Breast epithelium (tissue), 4 donors: ENCODE measurements around the gene RAB6A. TPM values are rescaled to one million over a fixed set of nuclear protein-coding genes. Genes with fewer than 3 reads are reported as not detected.
"Not testable (repeated sequence)": the region's sequence is repeated elsewhere in the genome, so short reads cannot be mapped to it uniquely, and the experiment has no call there.

Experiments used
- DNase-seq, 2 donors: peaks; one replicate each; pipeline ENCODE4 v3.0.0-alpha.2; 2019; ENCODE audit warnings: low spot score in 2 of 2
- H3K27ac ChIP-seq, 2 donors: fragments of 200-600 bp; sonication (generic) in 1 of 2; one replicate each; pipeline ENCODE4 v1.5.1; 2016 to 2019; ENCODE audit warnings: mild to moderate bottlenecking in 1 of 2
- H3K27me3 ChIP-seq, 2 donors: fragments of 200-600 bp; sonication (generic) in 1 of 2; one replicate each; pipeline versions ENCODE4 v1.5.1 to v1.6.0; 2017 to 2019; ENCODE audit warnings: control low read depth in 1 of 2, mild to moderate bottlenecking in 1 of 2
- H3K36me3 ChIP-seq: fragments of 200-600 bp; one replicate; pipeline ENCODE4 v1.5.1; 2019
- H3K4me1 ChIP-seq, 2 donors: fragments of 200-600 bp; sonication (generic); one replicate each; pipeline ENCODE4 v1.5.1; 2016 to 2019; ENCODE audit warnings: control low read depth in 1 of 2
- H3K4me3 ChIP-seq, 3 donors: fragments of 200-600 bp; sonication (generic); 1 replicate in 2 of 3; 2 replicates in 1 of 3; pipeline ENCODE4 v1.5.1; 2016 to 2019; ENCODE audit warnings: mild to moderate bottlenecking in 3 of 3, moderate library complexity in 2 of 3
- H3K9me3 ChIP-seq, 2 donors: fragments of 200-600 bp; sonication (generic) in 1 of 2; one replicate each; pipeline ENCODE4 v1.5.1; 2016 to 2019; ENCODE audit warnings: control low read depth in 1 of 2
- POLR2A ChIP-seq: fragments of 450-650 bp; IDR thresholded peaks from one replicate; pipeline ENCODE4 v1.6.1; 2016; ENCODE audit warnings: antibody characterized with exemption, mild to moderate bottlenecking, moderate library complexity
- POLR2AphosphoS5 ChIP-seq, 3 donors: sonication (generic); formaldehyde crosslinking; IDR thresholded peaks; one replicate each; pipeline ENCODE4 v1.6.1; 2017; ENCODE audit warnings: antibody characterized with exemption in 3 of 3
- intact Hi-C: fragments of 100-400 bp; cut with DNase I; formaldehyde crosslinking; loops from one replicate; pipeline ENCODE4 v1.15.1; 2023; ENCODE audit warnings: low total_unique reads
- total RNA-seq, 3 donors: library from RNA; depleted of rRNA; stranded (reverse); fragments of >200 nt; gene quantifications; one replicate each; pipeline ENCODE4 v1.1.0, GENCODE V29; 2016
- TF ChIP-seq, protein P1 (sequence below), 3 donors: fragments of 450-650 bp; IDR thresholded peaks; one replicate each; pipeline ENCODE4 v1.5.1; 2016 to 2017; ENCODE audit warnings: antibody characterized with exemption in 3 of 3, mild to moderate bottlenecking in 3 of 3, moderate library complexity in 3 of 3

RAB6A gene
- total RNA-seq, 3 donors from 2014 or later, result 79.6 to 119 (median 102) TPM

DNA sequence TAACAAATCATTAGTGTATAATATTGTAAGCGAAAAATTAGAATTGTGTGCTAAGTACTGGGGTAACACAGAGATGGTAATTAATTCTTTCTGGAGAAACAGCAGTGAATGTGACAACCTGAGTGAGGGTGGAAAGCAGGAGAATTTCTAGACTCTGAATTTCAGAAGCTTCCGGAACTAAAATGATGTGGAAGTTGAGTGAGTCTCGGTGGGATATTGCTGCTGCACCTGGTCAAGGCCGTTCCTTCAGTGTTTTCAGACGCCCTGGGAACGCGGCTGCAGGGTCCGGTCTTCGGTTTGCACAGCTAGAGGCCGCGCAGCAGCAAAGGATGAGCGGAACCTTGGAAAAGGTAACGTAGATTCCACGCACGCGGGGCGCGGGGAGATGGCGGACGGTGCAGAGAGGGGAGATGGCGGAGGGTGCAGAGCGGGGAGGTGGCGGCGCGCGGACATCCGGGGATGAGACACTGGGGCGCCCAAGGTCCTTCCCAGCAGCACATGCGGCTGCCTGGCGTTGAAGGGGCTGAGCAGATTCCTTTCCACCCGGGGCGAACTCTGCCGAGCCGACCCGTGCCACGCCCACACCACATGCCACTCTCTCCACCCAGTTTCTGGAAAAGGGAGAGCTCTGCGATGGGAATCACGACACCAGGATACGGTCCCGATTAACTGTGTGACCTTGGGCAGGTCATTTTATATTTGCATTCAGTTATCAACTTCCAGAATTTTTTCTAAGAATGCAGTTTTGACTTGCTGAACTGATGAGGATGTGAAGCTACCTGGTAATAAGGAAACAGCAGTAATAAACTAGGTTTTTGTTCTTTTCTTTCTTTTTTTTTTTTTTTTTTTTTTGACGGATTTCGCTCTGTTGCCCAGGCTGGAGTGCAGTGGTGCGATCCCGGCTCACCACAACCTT lies 27.0 kb upstream of the RAB6A start, which contains the start of gene MRPL48:
Gene MRPL48, plus strand, starts transcription at position 232 of the 916 bp plus-strand sequence. Its CDS starts 98 bp downstream, at position 330.
- Histone ChIP-seq H3K36me3 (no peaks in the 10 kb centered on the region), H3K4me3 (peak within 1 kb of the TSS; percentile 63 to 92 (median 68)), H3K27me3 (no peaks in the 10 kb centered on the region), H3K27ac (peak within 1 kb of the TSS; percentile 63 to 90), H3K4me1 (peaks cover 0 to 6% of the 10 kb centered on the region in 2 donors), H3K9me3 (no peaks in the 10 kb centered on the region)
- intact Hi-C loops, result no loop called here
- DNase-seq, result peak; percentile 77 to 88
- peak; percentile 71 to 93 (median 82) for TF ChIP-seq POLR2AphosphoS5 (IDR thresholded peaks at IDR 0.05)
- TF ChIP-seq, protein P1, sequence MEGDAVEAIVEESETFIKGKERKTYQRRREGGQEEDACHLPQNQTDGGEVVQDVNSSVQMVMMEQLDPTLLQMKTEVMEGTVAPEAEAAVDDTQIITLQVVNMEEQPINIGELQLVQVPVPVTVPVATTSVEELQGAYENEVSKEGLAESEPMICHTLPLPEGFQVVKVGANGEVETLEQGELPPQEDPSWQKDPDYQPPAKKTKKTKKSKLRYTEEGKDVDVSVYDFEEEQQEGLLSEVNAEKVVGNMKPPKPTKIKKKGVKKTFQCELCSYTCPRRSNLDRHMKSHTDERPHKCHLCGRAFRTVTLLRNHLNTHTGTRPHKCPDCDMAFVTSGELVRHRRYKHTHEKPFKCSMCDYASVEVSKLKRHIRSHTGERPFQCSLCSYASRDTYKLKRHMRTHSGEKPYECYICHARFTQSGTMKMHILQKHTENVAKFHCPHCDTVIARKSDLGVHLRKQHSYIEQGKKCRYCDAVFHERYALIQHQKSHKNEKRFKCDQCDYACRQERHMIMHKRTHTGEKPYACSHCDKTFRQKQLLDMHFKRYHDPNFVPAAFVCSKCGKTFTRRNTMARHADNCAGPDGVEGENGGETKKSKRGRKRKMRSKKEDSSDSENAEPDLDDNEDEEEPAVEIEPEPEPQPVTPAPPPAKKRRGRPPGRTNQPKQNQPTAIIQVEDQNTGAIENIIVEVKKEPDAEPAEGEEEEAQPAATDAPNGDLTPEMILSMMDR (IDR thresholded peaks at IDR 0.05), result no peak

DNA sequence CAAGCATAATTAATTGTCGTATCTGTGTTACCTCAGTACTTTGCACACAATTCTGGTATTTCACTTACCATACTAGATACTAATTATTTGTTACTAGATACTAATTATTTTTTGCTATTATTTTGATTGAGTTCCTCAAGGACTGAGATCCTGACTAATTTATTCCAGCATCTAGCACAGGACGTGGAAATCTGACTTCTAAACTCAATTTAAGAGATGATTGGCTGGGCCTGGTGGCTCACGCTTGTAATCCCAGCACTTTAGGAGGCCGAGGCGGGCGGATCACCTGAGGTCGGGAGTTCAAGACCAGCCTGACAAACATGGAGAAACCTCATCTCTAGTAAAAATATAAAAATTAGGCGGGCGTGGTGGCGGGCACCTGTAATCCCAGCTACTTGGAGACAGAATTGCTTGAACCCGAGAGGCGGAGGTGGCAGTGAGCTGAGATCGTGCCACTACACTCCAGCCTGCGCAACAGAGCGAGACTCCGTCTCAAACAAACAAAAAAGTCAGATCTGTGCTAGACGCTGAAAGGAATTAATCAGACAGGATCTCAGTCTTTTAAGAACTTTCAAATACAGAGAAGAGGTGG lies 26.3 kb upstream of the RAB6A start:
- Histone ChIP-seq H3K36me3 (no peaks in the 10 kb centered on the region), H3K27me3 (no peaks in the 10 kb centered on the region), H3K4me3 (peak overlapping the region; percentile 63 to 92 (median 68)), H3K27ac (peak overlapping the region; percentile 63 to 90), H3K4me1 (peaks cover 0 to 6% of the 10 kb centered on the region in 2 donors), H3K9me3 (no peaks in the 10 kb centered on the region)
- DNase-seq, result no peak
- TF ChIP-seq, protein P1 (IDR thresholded peaks at IDR 0.05), result no peak
- TF ChIP-seq POLR2AphosphoS5 (IDR thresholded peaks at IDR 0.05), result no peak
- TF ChIP-seq POLR2A, result no peak
- intact Hi-C loops, result no loop called here

DNA sequence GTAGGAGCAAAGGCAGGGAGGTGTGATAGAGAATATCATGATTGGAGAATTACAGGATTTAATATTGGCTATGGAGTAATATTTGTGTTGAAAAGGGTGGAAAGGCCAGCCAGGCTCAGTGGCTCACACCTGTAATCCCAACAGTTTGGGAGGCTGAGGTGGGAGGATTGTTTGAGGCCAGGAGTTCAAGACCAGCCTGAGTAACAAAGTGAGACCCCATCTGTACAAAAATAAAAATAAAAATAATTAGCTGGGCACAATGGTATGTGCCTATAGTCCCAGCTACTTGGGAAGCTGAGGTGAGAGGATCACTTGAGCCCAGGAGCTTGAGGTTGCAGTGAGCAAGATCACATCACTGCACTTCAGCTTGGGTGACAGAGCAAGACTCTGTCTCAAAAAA lies 24.6 kb upstream of the RAB6A start:
- H3K27ac ChIP-seq, H3K4me1 ChIP-seq, H3K27me3 ChIP-seq, H3K9me3 ChIP-seq, H3K4me3 ChIP-seq, H3K36me3 ChIP-seq, intact Hi-C loops, DNase-seq: not testable (repeated sequence)

DNA sequence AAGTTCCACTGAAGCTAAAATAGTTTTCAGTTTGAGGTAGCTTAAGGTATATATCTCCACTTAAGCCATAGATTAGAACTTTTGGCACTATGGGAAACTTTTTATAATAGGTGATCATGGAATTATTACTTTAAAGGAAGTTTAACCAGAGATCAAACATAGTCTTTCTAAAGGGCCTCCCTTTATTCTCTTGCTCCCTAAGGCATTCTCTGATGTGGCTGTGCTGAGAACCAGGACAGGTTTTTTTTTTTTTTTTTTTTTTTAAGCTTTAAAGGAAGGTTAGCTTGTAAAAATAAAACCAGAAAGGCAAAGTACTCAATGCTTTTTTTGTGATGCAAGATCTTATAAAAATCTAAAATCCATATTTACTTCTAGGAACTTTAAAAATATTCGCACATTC lies 23.9 kb upstream of the RAB6A start:
- no peaks in the 10 kb centered on the region for H3K9me3 ChIP-seq
- TF ChIP-seq POLR2A, result no peak

DNA sequence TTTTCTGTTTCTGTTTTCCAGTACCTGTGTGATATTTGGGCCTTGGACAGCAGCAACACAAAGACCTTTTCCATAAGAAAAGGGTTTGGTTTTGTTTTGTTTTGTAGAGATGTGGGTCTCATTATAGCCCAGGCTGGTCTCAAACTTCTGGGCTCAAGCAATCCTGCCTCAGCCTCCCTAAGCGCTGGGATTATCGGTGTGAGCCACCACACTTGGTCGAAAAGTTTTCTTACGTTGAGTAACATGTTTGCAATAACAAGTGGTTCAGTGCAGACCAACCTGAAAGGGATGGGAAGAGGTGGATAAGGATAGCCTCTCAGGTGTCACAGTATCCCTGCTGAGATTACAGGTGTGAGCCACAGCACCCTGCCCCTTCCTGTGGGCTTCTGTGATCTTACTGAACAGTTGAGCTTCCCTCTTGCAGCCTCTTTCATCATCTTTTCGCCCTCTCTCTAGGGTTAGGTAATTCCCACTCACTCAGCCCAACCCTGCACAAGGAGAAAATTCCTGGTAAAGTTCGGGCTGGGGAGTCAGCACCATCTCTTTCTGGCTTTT lies 23.3 kb upstream of the RAB6A start:
- TF ChIP-seq, protein P1 (IDR thresholded peaks at IDR 0.05), result no peak
- TF ChIP-seq POLR2A (no peak), POLR2AphosphoS5 (IDR thresholded peaks at IDR 0.05) (no peak)
- H3K9me3 ChIP-seq, result no peaks in the 10 kb centered on the region
- no peaks in the 10 kb centered on the region for H3K36me3 ChIP-seq
- intact Hi-C loops, result no loop called here
- no peak overlapping the region for H3K4me3 ChIP-seq
- no peaks in the 10 kb centered on the region for H3K27me3 ChIP-seq
- H3K4me1 ChIP-seq, result peaks cover 0 to 6% of the 10 kb centered on the region in 2 donors
- H3K27ac ChIP-seq, result no peak overlapping the region
- no peak for DNase-seq

More for the DNA sequence above, 23.9 kb upstream of the RAB6A start:
- intact Hi-C loops, result no loop called here
- Histone ChIP-seq H3K27me3 (no peaks in the 10 kb centered on the region), H3K36me3 (no peaks in the 10 kb centered on the region), H3K4me1 (peaks cover 0 to 6% of the 10 kb centered on the region in 2 donors), H3K4me3 (no peak overlapping the region), H3K27ac (no peak overlapping the region)
- DNase-seq, result no peak
